Cardiac fibroblast (primary cell): Measurements from ENCODE around the gene NT5DC4.
A peak's percentile ranks its signal among the peaks of the same experiment; 100 is the strongest.

Experiments
- DNase-seq, 2 donors: peaks; one replicate each; pipeline versions ENCODE4 v3.0.0 to v3.0.0-alpha.2; 2010; ENCODE audit warnings: low read depth in 2 of 2
- H3K4me3 ChIP-seq, 2 donors: replicated peaks in 1 of 2; 1 replicate in 1 of 2; 2 replicates in 1 of 2; pipeline ENCODE4 v1.5.1; 2011; ENCODE audit warnings: low read depth in 2 of 2, low read length in 2 of 2, mild to moderate bottlenecking in 2 of 2, moderate library complexity in 1 of 2
- TF ChIP-seq, protein P1 (sequence below): IDR thresholded peaks from one replicate; pipeline ENCODE4 v1.5.1; 2011; ENCODE audit warnings: low read depth, mild to moderate bottlenecking, low read length, inconsistent platforms

NT5DC4 gene

GRCh38 chr2:112777036-112777435, 56.2 kb downstream of the NT5DC4 start:
- DNase-seq = peak in 1 of 2 donors; percentile 26
- TF ChIP-seq, protein P1, sequence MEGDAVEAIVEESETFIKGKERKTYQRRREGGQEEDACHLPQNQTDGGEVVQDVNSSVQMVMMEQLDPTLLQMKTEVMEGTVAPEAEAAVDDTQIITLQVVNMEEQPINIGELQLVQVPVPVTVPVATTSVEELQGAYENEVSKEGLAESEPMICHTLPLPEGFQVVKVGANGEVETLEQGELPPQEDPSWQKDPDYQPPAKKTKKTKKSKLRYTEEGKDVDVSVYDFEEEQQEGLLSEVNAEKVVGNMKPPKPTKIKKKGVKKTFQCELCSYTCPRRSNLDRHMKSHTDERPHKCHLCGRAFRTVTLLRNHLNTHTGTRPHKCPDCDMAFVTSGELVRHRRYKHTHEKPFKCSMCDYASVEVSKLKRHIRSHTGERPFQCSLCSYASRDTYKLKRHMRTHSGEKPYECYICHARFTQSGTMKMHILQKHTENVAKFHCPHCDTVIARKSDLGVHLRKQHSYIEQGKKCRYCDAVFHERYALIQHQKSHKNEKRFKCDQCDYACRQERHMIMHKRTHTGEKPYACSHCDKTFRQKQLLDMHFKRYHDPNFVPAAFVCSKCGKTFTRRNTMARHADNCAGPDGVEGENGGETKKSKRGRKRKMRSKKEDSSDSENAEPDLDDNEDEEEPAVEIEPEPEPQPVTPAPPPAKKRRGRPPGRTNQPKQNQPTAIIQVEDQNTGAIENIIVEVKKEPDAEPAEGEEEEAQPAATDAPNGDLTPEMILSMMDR = no peak
- H3K4me3 ChIP-seq = no peak overlapping the region

DNA sequence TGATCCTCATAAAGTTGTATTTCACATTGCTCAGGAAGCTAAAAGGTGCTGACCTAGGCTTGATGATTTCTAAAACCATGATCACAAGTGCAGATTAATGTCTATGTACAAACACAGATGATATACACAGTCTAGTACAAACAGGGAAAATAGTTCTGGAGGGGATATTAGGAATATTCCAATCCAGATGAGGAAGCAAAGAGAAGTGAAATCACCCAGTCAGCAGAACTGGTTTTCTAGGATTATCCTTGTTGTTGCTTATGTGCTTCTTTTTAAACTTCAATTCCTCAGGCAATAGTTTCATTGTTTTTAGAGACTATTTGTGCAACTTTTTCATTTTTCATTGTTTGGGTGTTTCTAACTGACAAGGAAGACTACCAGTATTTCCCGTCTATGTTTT, 58.8 kb downstream of the NT5DC4 start:
- no peak overlapping the region for H3K4me3 ChIP-seq

DNA sequence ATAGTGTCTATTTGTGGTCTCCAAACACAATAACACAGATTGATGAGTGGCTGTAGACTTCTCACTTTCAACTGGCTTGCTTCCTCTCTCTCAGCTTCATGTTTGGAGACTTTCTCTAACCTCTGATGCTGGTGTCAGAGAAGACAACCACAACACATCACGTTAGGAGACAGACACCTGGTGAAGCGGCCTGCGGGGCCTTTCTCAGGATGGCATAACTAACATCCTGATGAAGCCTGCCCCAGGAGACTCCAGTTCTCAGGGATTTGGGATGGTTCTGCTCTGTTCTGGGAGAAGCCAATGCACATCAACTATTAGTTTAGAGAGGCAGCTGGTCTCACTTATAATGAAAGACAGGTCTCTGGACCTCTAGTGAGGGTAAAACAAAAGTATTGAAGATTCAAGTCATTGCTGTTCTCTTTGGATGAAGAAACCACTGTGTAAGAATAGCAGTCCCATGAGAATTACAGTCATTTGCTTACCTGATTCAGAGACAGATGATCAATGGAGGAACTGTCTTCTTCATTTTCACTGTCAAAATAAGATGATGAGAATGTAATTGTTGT, 61.5 kb downstream of the NT5DC4 start:
- H3K4me3 ChIP-seq = peak overlapping the region in 1 of 2 donors; percentile 21
- TF ChIP-seq, protein P1 = no peak
- DNase-seq = no peak

More for the DNA sequence above, 58.8 kb downstream of the NT5DC4 start:
- TF ChIP-seq, protein P1 = no peak
- no peak for DNase-seq

GRCh38 chr2:112783187-112783714, 62.4 kb downstream of the NT5DC4 start:
- peak overlapping the region in 1 of 2 donors; percentile 43 for H3K4me3 ChIP-seq
- TF ChIP-seq, protein P1 = no peak
- DNase-seq = no peak

- TF ChIP-seq, protein P1 = no peak
- peak; percentile 59 to 95 for DNase-seq
- H3K4me3 ChIP-seq = peak within 1 kb of the TSS in 1 of 2 donors; percentile 43
These were observed 63.7 kb downstream of the NT5DC4 start, which contains the start of gene IL1A for GRCh38 chr2:112784199-112785189. IL1A (minus strand) TSS chr2:112784493; CDS start chr2:112783770, 723 bp downstream.

DNA sequence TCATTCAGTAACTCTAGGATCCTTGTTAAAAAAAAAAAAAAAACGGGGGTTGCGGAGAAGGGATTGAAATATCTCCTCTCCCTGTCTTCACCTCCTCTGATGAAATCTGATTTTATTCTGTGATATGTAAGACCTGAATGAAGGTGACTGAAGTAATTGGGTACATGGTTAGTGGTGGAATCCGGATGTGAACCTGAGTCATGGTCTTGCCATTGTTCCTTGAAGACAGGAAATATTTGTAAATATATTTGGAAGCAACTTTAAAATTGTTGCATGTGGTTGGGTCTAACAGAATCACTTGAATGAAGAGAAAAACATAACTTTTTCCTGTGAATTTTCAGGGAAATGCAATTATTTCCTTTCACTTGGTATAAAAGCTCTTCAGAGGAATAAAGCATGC, 66.5 kb downstream of the NT5DC4 start:
- no peak overlapping the region for H3K4me3 ChIP-seq
- DNase-seq = peak in 1 of 2 donors; percentile 86
- TF ChIP-seq, protein P1 = no peak
